GM20000 (cell line): Measurements from ENCODE around the gene CAND1.

Experiments used
- DNase-seq: peaks from one replicate; pipeline ENCODE4 v3.0.0; 2012; ENCODE audit warnings: low spot score
- TF ChIP-seq, protein P1 (sequence below): IDR thresholded peaks from 2 replicates; pipeline ENCODE4 v1.5.1; 2012; ENCODE audit warnings: mild to moderate bottlenecking, control low read depth; ENCODE audit errors: extremely low read depth, missing control alignments

CAND1 gene

GRCh38 chr12:67354966-67355365, 85.8 kb downstream of the CAND1 start:
- no peak for DNase-seq
- TF ChIP-seq, protein P1, sequence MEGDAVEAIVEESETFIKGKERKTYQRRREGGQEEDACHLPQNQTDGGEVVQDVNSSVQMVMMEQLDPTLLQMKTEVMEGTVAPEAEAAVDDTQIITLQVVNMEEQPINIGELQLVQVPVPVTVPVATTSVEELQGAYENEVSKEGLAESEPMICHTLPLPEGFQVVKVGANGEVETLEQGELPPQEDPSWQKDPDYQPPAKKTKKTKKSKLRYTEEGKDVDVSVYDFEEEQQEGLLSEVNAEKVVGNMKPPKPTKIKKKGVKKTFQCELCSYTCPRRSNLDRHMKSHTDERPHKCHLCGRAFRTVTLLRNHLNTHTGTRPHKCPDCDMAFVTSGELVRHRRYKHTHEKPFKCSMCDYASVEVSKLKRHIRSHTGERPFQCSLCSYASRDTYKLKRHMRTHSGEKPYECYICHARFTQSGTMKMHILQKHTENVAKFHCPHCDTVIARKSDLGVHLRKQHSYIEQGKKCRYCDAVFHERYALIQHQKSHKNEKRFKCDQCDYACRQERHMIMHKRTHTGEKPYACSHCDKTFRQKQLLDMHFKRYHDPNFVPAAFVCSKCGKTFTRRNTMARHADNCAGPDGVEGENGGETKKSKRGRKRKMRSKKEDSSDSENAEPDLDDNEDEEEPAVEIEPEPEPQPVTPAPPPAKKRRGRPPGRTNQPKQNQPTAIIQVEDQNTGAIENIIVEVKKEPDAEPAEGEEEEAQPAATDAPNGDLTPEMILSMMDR: no peak

DNA sequence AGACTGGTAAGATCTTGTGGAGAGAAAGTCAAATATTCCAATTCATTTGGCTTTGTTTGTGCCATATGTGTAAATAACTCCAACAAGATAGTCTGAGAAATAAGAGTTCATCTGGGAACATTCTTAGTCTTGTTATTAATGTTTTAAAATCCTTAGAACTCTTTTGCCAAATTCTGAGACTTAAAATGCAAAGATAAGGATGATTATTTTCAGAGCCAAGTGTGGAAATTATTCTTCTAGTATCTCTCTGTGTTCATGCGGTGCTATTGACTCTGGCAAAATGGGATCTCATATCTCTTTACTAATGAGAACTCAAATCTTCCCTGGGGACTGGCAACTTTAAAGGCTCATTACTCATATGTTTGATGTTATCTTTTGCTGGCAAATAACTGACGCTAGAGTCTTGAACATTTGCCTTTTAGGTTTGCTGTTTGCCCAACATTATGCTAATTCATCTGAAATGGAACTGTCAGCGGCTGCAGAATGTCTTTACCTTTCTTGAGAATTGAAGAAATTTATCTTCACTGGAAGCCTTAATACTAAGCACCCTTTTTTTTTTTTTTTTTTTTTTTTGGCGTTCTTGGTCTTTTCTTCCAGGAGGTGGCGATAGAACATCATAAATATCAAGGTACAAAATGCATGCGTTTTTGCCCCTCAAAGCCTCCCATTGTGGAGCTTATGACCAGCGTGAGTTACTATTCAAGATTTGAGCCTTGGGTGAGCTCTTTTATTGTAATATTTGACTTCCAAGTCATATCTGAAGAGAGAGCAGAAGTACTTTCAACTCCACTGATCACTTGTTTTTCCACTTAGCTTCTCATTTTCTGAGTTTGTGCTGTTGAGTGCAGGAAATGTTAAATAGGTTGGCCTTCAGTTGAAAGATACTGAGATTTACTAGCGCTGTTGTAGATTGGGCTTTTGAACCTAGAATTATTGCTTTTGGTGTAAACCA, 86.5 kb downstream of the CAND1 start:
- peak; percentile 33 for DNase-seq
- TF ChIP-seq, protein P1: peak; percentile 4

- no peak for DNase-seq
- TF ChIP-seq, protein P1: no peak
These were observed 87.2 kb downstream of the CAND1 start for GRCh38 chr12:67356380-67356774.

DNA sequence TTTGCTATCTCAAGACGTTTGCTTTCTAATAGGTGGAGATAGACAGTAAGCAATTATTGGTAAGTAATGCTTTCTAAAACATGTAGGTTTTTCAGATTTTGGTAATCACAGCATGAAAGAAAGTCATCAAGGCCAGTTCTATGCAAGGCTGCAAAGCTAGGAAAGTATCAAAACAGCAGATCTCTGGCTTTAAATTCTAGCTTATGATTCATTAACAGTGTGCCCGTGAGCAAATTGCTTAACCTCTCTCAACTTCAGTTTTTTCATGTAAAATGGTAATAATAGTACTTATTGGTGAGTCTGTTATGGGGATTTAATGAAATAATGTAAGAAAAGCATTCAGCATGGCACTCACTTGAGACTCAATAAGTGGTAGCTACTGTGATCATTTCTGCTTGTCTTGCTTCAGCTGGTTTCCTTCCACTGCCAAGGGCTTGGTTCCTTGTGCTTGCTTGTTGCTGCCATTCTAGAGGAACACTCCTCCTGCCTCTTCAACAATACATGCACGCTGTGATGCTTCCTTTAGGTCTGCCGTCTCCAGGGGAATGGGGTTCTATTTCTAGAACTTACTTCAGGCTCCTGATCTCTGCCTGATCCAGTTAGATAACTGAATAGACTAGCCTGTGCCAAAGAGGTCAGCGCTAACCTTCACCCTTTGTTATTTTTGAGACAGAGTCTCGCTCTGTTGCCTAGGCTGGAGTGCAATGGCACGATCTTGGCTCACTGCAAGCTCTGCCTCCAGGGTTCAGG, 88.4 kb downstream of the CAND1 start:
- DNase-seq: no peak
- TF ChIP-seq, protein P1: no peak

- no peak for DNase-seq
- TF ChIP-seq, protein P1: no peak
These were observed 89.7 kb downstream of the CAND1 start for GRCh38 chr12:67358781-67359338.

DNA sequence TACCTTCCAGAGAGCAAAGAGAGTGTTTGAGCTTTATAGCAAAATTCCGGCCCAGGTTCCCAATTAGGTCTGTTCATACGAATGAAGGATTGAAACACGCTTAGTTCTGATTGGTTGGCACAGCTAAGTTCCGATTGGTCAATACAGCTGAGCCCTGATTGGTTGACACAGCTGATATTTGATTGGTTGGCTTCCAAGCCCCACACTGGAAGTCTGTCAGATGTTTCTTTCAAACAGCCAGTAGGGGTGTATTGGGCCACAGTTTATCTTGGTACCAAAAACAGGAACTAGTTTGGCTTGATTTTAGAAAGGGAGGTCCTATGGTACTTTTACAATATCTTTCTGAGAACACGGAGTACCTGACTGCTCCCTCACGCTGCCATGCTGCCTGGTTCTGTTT, 93.4 kb downstream of the CAND1 start:
- DNase-seq: no peak
- TF ChIP-seq, protein P1: no peak

DNA sequence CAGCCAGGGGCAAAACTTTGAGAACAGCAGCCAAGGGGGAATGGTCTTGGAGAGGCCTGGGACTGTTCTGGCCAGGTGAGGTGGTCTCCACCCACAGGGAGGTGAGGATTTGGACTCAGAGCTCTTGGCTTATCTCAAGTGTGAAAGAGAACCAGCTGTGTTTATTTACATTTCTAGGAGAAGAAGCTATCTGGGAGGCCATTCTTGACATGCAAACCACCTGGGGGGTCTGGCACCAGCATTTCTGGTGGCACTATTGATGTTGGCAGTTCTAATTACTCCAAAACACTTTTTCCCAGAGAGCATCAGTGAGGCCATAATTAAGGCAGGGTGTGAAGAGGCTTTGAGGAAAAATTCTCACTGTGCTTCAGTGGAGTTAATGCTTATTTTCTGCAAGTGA, 95.1 kb downstream of the CAND1 start:
- TF ChIP-seq, protein P1: no peak
- DNase-seq: no peak
